KMS-11 (cell line): ENCODE measurements around the gene WAS.
A peak's percentile ranks its signal among the peaks of the same experiment; 100 is the strongest.
"Not testable (repeated sequence)": the region's sequence is repeated elsewhere in the genome, so short reads cannot be mapped to it uniquely, and the experiment has no call there.

Experiments used
- H2AFZ ChIP-seq: fragments of 200-600 bp; sonication (generic); 2 replicates; pipeline ENCODE4 v1.6.1; 2016; ENCODE audit warnings: antibody characterized with exemption, mixed run types, low read depth
- H3K27ac ChIP-seq: fragments of 200-600 bp; sonication (generic); 2 replicates; pipeline ENCODE4 v1.6.1; 2016; ENCODE audit warnings: mild to moderate bottlenecking, mixed run types
- H3K27me3 ChIP-seq: fragments of 200-600 bp; sonication (generic); 2 replicates; pipeline ENCODE4 v1.6.1; 2017; ENCODE audit warnings: mild to moderate bottlenecking, low read depth, mixed run types, moderate library complexity; ENCODE audit not compliant: insufficient read depth
- H3K36me3 ChIP-seq: fragments of 200-600 bp; sonication (generic); 2 replicates; pipeline ENCODE4 v1.6.1; 2017; ENCODE audit warnings: mild to moderate bottlenecking, mixed run types; ENCODE audit not compliant: insufficient read depth
- H3K4me1 ChIP-seq: fragments of 200-600 bp; sonication (generic); 2 replicates; pipeline ENCODE4 v1.6.1; 2016; ENCODE audit warnings: mild to moderate bottlenecking, low read depth, mixed run types; ENCODE audit not compliant: poor library complexity, severe bottlenecking
- H3K4me2 ChIP-seq: fragments of 200-600 bp; sonication (generic); 2 replicates; pipeline ENCODE4 v1.7.0; 2016; ENCODE audit warnings: mild to moderate bottlenecking, mixed run types
- H3K4me3 ChIP-seq: fragments of 200-600 bp; sonication (generic); IDR thresholded peaks from 2 replicates; pipeline ENCODE4 v1.6.1; 2017; ENCODE audit warnings: low read depth, low read length, mixed read lengths; ENCODE audit not compliant: insufficient read depth
- H3K79me2 ChIP-seq: fragments of 200-600 bp; sonication (generic); 2 replicates; pipeline ENCODE4 v1.6.1; 2016; ENCODE audit warnings: low read depth, mixed run types; ENCODE audit not compliant: insufficient read depth
- H3K9ac ChIP-seq: fragments of 200-600 bp; sonication (generic); 2 replicates; pipeline ENCODE4 v1.6.1; 2016; ENCODE audit warnings: mild to moderate bottlenecking, mixed run types
- H4K20me1 ChIP-seq: fragments of 200-600 bp; sonication (generic); 2 replicates; pipeline ENCODE4 v1.6.1; 2016; ENCODE audit warnings: mild to moderate bottlenecking, mixed run types; ENCODE audit not compliant: insufficient read depth
- TF ChIP-seq, protein P1 (sequence below): fragments of 200-600 bp; sonication (generic); conservative IDR thresholded peaks from 2 replicates; pipeline ENCODE4 v1.6.1; 2017; ENCODE audit warnings: low read depth, mild to moderate bottlenecking, antibody characterized with exemption, low read length, moderate library complexity, mixed read lengths

WAS gene

DNA sequence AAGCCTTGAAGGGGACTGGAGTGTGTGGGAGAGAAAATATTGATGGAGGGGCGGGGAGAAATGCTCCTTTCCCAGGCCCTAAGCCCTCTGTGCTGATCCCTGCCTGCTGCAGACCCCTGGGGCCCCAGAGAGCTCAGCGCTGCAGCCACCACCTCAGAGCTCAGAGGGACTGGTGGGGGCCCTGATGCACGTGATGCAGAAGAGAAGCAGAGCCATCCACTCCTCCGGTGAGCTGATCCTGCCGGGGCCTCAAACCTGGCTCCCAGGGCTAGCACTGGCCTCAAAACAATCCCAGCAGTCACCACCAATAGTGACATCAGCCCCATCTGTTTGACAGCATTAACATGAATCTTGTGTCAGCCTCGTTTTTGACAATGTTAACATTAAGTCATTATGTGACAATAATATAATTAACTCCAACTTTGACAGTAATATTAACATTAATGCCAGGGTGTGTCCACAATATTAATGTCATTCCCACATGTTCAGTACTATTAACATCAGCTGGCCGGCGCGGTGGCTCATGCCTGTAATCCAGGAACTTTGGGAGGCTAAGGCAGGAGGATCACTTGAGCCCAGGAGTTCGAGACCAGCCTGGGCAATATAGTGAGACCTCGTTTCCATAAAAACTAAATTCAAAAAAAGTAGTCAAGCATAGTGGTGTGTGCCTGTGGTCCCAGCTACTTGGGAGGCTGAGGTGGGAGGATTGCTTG lies 5.8 kb downstream of the WAS start:
- Histone ChIP-seq H3K36me3 (no peaks in the 10 kb centered on the region), H3K79me2 (no peaks in the 10 kb centered on the region), H3K4me3 (no peak overlapping the region), H3K27me3 (no peaks in the 10 kb centered on the region), H3K4me1 (no peaks in the 10 kb centered on the region), H3K27ac (no peak overlapping the region), H3K9ac (no peak overlapping the region), H4K20me1 (no peaks in the 10 kb centered on the region), H3K4me2 (no peak overlapping the region), H2AFZ (no peak overlapping the region)
- TF ChIP-seq, protein P1, sequence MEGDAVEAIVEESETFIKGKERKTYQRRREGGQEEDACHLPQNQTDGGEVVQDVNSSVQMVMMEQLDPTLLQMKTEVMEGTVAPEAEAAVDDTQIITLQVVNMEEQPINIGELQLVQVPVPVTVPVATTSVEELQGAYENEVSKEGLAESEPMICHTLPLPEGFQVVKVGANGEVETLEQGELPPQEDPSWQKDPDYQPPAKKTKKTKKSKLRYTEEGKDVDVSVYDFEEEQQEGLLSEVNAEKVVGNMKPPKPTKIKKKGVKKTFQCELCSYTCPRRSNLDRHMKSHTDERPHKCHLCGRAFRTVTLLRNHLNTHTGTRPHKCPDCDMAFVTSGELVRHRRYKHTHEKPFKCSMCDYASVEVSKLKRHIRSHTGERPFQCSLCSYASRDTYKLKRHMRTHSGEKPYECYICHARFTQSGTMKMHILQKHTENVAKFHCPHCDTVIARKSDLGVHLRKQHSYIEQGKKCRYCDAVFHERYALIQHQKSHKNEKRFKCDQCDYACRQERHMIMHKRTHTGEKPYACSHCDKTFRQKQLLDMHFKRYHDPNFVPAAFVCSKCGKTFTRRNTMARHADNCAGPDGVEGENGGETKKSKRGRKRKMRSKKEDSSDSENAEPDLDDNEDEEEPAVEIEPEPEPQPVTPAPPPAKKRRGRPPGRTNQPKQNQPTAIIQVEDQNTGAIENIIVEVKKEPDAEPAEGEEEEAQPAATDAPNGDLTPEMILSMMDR = no peak

DNA sequence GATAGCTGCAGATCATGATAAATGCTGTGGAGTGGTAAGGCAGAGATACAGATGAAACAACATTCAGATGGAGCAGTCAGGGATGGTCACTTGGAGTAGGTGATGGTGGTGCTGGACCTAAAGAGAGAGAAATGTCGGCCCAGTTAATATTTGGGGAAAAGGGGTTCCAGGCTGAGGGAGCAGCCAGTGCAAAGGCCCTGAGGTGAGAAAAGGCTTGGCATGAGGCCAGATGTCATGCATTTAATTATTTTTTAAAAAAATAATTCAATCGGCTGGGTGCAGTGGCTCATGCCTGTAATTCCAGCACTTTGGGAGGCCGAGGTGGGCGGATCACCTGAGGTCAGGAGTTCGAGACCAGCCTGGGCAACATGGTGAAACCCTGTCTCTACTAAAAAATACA lies 8.1 kb downstream of the WAS start:
- H3K4me1 ChIP-seq, H3K4me2 ChIP-seq, H3K27me3 ChIP-seq, H3K36me3 ChIP-seq, H2AFZ ChIP-seq, H4K20me1 ChIP-seq, H3K79me2 ChIP-seq, H3K27ac ChIP-seq, H3K4me3 ChIP-seq, H3K9ac ChIP-seq: not testable (repeated sequence)

DNA sequence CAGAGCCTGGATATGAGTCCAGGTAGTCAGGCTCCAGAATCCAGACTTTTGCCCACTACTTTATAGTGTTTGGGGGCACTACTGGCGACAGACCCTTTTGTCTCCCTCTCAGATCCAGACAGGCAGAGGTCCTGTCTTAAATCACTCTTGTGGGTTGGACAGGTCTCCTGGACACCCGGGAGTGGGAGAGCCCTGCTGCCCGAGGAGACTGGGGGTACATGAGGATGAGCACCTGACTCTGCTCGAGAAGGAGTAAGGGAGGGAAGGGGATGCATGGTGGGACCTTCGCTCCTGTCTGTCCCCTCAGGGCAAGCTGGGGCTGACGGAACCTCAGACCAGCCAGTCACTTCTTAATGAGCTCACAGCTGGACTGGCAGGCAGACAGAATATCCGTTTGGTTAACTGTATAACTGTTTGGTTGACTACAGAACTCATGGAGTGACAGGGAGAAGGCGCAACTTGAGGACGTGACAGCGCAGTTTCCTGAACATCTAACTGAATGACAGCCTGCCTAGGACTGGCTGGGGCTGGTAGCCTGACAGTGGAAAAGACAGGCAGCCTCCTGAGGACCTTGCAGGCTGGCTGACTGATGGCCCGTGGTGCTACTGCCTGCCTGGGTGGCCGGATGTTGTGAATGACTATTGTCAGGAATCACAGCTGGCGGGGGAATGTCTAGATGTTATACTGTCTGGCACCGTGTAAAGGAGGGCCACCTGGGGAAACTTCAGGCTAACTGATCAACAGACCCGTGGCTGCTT lies 11.4 kb downstream of the WAS start:
- Histone ChIP-seq H2AFZ (peak overlapping the region; percentile 71; the same call in 1 of the 2 replicates), H3K4me2 (peak overlapping the region; percentile 68; the same call in 1 of the 2 replicates), H3K36me3 (no peaks in the 10 kb centered on the region), H3K4me3 (no peak overlapping the region), H3K27ac (no peak overlapping the region), H3K4me1 (peaks cover 5% of the 10 kb centered on the region), H3K27me3 (no peaks in the 10 kb centered on the region), H4K20me1 (no peaks in the 10 kb centered on the region), H3K9ac (no peak overlapping the region), H3K79me2 (peaks cover 18% of the 10 kb centered on the region; the same call in 1 of the 2 replicates)
- TF ChIP-seq, protein P1 = no peak

DNA sequence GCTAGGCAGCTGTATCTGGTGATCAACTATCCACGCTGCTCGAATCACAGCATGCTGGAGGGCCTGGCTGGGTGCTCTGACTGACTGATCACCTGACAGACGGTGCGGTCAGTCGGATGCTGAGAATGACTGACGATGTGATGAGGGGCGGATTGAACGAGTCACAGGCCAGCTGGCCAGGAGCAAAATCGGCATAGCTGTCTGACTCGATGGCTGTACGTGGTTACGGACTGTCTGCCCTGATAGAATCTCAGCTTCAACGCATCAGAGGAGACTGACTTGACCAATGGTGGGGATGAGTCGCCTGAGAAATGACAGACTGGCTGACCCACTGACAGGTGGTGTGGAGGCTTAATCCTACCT lies 11.9 kb downstream of the WAS start:
- Histone ChIP-seq H3K27ac (peak overlapping the region; percentile 77; the same call in 1 of the 2 replicates), H3K9ac (peak overlapping the region; percentile 81; the same call in 1 of the 2 replicates)

More for the DNA sequence above, 11.9 kb downstream of the WAS start:
- H3K4me2 ChIP-seq = peak overlapping the region; percentile 68; the same call in 1 of the 2 replicates
- H2AFZ ChIP-seq = peak overlapping the region; percentile 71
- no peaks in the 10 kb centered on the region for H4K20me1 ChIP-seq
- H3K4me3 ChIP-seq = no peak overlapping the region
- TF ChIP-seq, protein P1 = no peak
- H3K36me3 ChIP-seq = no peaks in the 10 kb centered on the region
- H3K79me2 ChIP-seq = peaks cover 18% of the 10 kb centered on the region; the same call in 1 of the 2 replicates
- peaks cover 5% of the 10 kb centered on the region for H3K4me1 ChIP-seq
- no peaks in the 10 kb centered on the region for H3K27me3 ChIP-seq
